Stomach smooth muscle (tissue), 2 donors: Measurements from ENCODE around the gene BARX1.
A peak's percentile ranks its signal among the peaks of the same experiment; 100 is the strongest.
"Not testable (repeated sequence)": the region's sequence is repeated elsewhere in the genome, so short reads cannot be mapped to it uniquely, and the experiment has no call there.

Experiments used
- H3K27ac ChIP-seq: one replicate; pipeline ENCODE4 v1.7.0; 2013; ENCODE audit warnings: mild to moderate bottlenecking, low read length, inconsistent platforms
- H3K27me3 ChIP-seq, 2 donors: one replicate each; pipeline ENCODE4 v1.7.0; 2013; ENCODE audit warnings: low read length in 2 of 2; ENCODE audit not compliant: insufficient read depth in 2 of 2, control insufficient read depth in 1 of 2
- H3K36me3 ChIP-seq, 2 donors: one replicate each; pipeline ENCODE4 v1.7.0; 2013; ENCODE audit warnings: low read length in 2 of 2; ENCODE audit not compliant: control insufficient read depth in 2 of 2, insufficient read depth in 2 of 2
- H3K4me1 ChIP-seq: one replicate; pipeline ENCODE4 v1.7.0; 2013; ENCODE audit warnings: low read length; ENCODE audit not compliant: control insufficient read depth, insufficient read depth
- H3K4me3 ChIP-seq, 2 donors: one replicate each; pipeline ENCODE4 v1.7.0; 2013; ENCODE audit warnings: low read length in 2 of 2
- H3K9ac ChIP-seq, 2 donors: one replicate each; pipeline ENCODE4 v1.7.0; 2013; ENCODE audit warnings: low read length in 2 of 2, mild to moderate bottlenecking in 1 of 2
- H3K9me3 ChIP-seq, 2 donors: one replicate each; pipeline ENCODE4 v1.7.0; 2013; ENCODE audit warnings: low read length in 2 of 2; ENCODE audit not compliant: control insufficient read depth in 2 of 2
- donor health status: healthy.
- donor health status: Pancreatic carcinoma.

The BARX1 gene

DNA sequence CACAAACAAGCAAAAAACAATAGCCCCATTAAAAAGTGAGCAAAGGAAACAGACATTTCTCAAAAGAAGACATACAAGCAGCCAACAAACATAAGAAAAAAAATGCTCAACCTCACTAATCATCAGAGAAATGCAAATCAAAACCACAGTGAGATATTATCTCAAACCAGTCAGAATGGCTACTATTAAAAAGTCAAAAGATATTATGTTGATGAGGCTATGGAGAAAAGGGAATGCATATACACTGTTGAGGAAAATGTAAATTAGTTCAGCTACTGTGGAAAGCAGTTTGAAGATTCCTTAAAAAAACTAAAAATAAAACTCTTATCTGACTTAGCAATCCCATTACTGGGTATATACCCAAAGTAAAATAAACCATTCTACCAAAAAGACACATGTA, 28.7 kb upstream of the BARX1 start:
- H3K4me3 ChIP-seq, result no peak overlapping the region
- H3K27me3 ChIP-seq, result no peaks in the 10 kb centered on the region
- H3K9me3 ChIP-seq, result peaks cover 3 to 5% of the 10 kb centered on the region in 2 donors
- H3K9ac ChIP-seq, result no peak overlapping the region
- no peak overlapping the region for H3K27ac ChIP-seq
- H3K4me1 ChIP-seq, result no peaks in the 10 kb centered on the region
- peaks cover 6% of the 10 kb centered on the region in 2 donors for H3K36me3 ChIP-seq

DNA sequence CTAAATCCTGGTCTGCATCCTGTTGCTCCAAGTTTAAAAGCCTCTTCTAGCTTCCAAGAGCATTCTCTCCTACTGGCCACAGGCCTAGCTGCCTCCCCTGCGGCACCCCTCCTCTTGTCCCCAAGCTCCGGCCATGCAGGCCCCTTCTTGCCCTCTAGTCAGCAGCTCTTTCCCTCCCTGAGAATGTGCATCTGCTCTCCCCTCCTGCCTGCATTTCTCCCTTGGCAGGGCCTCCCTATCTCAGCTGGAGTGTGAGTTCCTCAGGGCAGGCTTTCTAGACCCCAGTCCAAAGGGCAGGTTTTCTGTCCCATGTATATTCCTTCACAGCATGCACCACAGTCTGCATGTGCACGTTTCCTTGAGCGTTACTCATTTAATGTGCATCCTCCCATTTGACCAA, 24.6 kb upstream of the BARX1 start:
- Histone ChIP-seq H3K9me3 (no peaks in the 10 kb centered on the region), H3K27me3 (no peaks in the 10 kb centered on the region), H3K4me1 (no peaks in the 10 kb centered on the region), H3K27ac (no peak overlapping the region), H3K4me3 (no peak overlapping the region), H3K9ac (no peak overlapping the region), H3K36me3 (peaks cover 35 to 36% of the 10 kb centered on the region in 2 donors)

DNA sequence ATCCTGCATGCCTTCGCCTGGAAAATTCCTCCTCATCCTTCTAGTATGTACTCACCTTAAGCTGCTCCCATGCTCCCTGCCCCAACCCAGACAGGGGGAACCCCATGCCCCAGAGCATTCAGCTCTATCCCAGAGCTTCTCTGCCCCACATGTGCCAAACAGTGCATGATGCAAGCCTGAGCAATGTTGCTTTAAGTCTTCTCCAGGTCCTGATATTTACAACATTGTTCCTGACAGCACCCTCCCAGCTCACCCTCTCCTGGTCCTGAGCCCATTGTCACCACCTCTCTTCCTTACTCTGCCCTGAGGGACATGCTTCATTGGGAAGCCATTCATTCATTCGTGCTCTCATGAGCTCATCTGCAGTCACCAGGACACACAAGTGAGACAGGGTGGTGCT, 23.4 kb upstream of the BARX1 start:
- Histone ChIP-seq H3K9ac (no peak overlapping the region), H3K27ac (no peak overlapping the region), H3K9me3 (no peaks in the 10 kb centered on the region), H3K36me3 (peaks cover 36 to 38% of the 10 kb centered on the region in 2 donors), H3K27me3 (no peaks in the 10 kb centered on the region), H3K4me1 (peaks cover 3% of the 10 kb centered on the region), H3K4me3 (no peak overlapping the region)

DNA sequence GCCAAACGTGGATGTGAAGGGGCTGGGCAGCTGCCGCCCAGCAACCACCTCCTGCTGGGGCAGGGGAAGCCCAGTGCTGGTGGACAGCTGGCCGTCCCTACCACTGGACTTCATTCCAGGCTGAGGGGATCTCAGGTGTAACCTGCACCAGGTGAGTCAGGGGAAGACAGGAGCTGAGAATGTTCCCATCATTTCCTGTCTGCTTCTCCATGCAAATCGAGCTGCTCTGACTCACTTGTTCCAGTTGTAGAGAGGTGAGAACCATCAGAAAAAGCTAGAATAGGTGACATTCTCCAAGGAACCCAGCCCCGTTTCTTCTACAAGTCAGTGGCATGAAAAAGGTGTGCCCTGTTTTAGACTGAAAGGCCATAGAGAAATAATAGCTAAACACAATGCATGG, 21.8 kb upstream of the BARX1 start:
- no peak overlapping the region for H3K4me3 ChIP-seq
- no peak overlapping the region for H3K27ac ChIP-seq
- peaks cover 3% of the 10 kb centered on the region for H3K4me1 ChIP-seq
- no peak overlapping the region for H3K9ac ChIP-seq
- H3K9me3 ChIP-seq, result no peaks in the 10 kb centered on the region
- H3K36me3 ChIP-seq, result peaks cover 40 to 42% of the 10 kb centered on the region in 2 donors
- no peaks in the 10 kb centered on the region for H3K27me3 ChIP-seq

DNA sequence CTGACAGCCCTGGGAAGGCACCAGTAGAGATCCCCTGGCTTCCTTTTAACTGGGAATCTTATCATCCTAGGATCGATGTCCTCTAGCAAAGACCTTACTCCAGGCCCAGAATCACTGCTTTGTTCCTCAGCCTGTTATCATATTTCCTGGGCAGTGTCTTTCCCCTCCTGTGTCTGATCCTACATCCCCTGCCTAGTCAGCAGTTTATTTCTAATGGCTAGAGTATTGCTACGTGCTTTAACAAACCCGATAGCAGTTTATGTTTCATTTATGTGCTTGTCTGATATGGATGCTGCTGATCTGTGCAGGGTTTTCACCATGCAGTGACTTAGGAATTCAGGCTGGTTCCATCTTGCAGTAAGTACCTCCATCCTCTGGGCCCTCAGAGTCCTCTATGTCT, 20.9 kb upstream of the BARX1 start:
- no peak overlapping the region for H3K27ac ChIP-seq
- H3K27me3 ChIP-seq, result no peaks in the 10 kb centered on the region
- no peaks in the 10 kb centered on the region for H3K9me3 ChIP-seq

DNA sequence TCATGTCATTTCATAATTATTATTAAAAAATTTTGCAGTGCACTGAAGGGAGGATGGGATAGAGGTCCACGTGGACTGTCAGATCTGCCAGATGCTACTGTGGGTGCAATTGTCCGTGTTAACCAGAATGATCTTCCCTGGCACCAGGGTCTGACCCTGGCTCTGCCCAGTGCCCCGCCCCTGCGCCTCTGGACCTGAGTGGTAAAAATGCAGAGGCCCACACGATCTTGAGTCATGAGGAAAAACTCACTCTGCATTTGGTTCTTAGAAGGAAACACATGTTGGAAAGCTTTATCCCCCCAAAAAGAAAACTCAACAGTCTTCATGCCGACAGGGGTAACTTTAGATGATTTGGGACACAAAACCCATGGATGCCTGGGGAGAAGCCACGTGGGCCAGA, 20.1 kb upstream of the BARX1 start:
- no peak overlapping the region for H3K9ac ChIP-seq

More for the DNA sequence above, 20.9 kb upstream of the BARX1 start:
- Histone ChIP-seq H3K4me1 (peaks cover 3% of the 10 kb centered on the region), H3K4me3 (no peak overlapping the region), H3K9ac (no peak overlapping the region), H3K36me3 (peaks cover 37 to 48% of the 10 kb centered on the region in 2 donors)

DNA sequence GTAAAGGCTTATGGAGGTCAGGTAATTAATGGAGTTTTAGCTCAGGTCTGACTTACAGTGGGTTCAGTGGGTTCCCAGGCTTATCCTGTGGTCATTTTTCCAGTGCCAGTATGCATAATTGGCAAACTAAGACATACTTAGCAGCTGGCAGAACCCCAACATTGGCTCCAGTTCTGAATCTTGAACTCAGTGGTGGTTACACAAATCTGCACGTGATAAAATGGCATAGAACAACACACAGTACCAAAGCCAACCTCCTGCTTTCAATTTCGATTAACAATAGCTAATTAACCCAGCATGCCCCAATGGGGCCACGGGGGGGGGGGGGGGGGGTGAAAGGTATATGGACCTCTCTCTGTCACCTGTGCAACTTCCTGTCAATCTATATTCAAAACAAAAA, 19.0 kb upstream of the BARX1 start:
- peaks cover 4% of the 10 kb centered on the region for H3K4me1 ChIP-seq
- no peaks in the 10 kb centered on the region for H3K27me3 ChIP-seq
- no peak overlapping the region for H3K9ac ChIP-seq
- H3K27ac ChIP-seq, result no peak overlapping the region
- H3K4me3 ChIP-seq, result no peak overlapping the region
- no peaks in the 10 kb centered on the region for H3K9me3 ChIP-seq
- H3K36me3 ChIP-seq, result peaks cover 43 to 52% of the 10 kb centered on the region in 2 donors

More for the DNA sequence above, 20.1 kb upstream of the BARX1 start:
- Histone ChIP-seq H3K9me3 (no peaks in the 10 kb centered on the region), H3K36me3 (peaks cover 43 to 48% of the 10 kb centered on the region in 2 donors), H3K4me1 (peaks cover 3% of the 10 kb centered on the region), H3K4me3 (no peak overlapping the region), H3K27me3 (no peaks in the 10 kb centered on the region), H3K27ac (no peak overlapping the region)

DNA sequence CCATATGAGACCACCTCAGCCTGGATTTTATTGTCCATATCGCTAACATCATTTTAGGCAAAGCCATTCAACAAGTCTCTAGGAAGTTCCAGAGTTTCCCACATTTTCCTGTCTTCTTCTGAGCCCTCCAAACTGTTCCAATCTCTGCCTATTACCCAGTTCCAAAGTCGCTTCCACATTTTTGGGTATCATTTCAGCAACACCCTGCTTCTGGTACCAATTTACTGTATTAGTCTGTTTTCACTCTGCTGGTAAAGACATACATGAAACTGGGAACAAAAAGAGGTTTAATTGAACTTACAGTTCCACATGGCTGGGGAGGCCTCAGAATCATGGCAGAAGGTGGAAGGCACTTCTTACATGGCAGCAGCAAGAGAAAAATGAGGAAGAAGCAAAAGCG, 17.5 kb upstream of the BARX1 start:
- H3K9me3 ChIP-seq, result not testable (repeated sequence)
- peaks cover 14% of the 10 kb centered on the region for H3K4me1 ChIP-seq

DNA sequence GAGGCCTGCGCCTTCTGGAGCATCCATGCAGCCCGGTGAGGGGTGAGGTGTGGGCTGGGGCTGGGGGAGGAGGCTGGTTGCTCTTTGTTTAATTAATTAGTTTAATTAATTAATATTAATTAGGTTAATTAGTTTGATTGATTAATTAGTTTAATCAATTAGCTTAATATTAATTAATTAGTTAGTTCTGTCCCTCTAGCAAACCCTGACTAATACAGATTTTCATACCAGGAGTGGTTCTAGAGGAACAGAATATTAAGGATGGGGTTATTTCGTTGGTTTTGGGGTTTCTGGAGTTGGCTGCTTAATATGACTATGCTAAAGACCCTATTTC, 14.1 kb upstream of the BARX1 start:
- H3K36me3 ChIP-seq, result peaks cover 20 to 32% of the 10 kb centered on the region in 2 donors
- H3K27ac ChIP-seq, result no peak overlapping the region
- H3K4me1 ChIP-seq, result peaks cover 40% of the 10 kb centered on the region
- no peaks in the 10 kb centered on the region for H3K9me3 ChIP-seq
- H3K4me3 ChIP-seq, result no peak overlapping the region
- no peaks in the 10 kb centered on the region for H3K27me3 ChIP-seq
- H3K9ac ChIP-seq, result no peak overlapping the region

More for the DNA sequence above, 17.5 kb upstream of the BARX1 start:
- H3K4me3 ChIP-seq, H3K27ac ChIP-seq, H3K9ac ChIP-seq, H3K27me3 ChIP-seq: not testable (repeated sequence)
- peaks cover 33 to 43% of the 10 kb centered on the region in 2 donors for H3K36me3 ChIP-seq

DNA sequence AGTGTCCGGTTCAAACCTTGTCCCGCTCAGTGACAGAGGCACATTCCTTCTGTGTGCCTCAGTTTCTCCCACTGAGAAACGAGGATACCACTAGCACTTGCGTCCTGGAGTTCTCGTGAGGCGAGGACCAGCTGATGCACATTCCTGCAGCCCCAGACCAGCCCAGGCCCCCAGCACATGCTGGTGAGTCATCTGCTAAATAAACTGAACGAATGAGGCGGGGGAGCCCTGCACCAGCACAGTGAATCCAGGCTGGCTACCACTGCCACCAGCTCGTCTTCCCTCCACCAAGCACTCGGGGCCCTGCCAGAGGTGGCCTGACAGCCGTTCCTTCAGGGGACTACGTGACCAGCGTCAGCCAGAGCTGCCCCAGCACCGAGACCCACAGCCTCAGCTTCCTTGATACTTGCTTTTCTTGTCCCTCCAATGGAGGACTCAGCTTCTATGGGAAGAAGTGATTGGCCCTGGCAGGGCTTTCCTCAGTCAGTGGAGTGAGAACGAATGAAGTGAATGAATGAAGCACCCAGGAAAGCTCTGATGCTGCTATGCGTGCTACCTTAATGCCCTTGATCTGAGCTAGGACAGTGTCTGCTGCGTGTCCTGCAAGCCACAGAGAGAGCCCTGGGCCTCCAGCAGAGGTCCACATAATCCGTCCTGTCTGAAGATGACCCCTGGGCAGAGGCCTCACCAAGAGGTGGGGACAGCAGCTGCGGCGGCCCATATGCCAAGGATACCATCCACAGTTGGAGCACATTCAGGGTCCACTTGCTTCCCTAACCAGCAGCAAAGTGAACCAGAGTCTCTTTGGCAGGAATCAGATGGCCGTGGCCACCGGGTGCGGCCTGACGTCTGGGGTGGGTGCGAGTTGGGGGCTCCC, 13.5 kb upstream of the BARX1 start:
- H3K27me3 ChIP-seq, result no peaks in the 10 kb centered on the region
- no peaks in the 10 kb centered on the region for H3K9me3 ChIP-seq
- peak overlapping the region; percentile 15 to 35 for H3K4me3 ChIP-seq
- peak overlapping the region; percentile 18 for H3K27ac ChIP-seq
- peaks cover 20 to 36% of the 10 kb centered on the region in 2 donors for H3K36me3 ChIP-seq
- peak overlapping the region in 1 of 2 donors; percentile 13 for H3K9ac ChIP-seq
- H3K4me1 ChIP-seq, result peaks cover 44% of the 10 kb centered on the region
